Testis (tissue), 3 donors: ENCODE data around the gene NABP1. TPM values are rescaled to one million over a fixed set of nuclear protein-coding genes. Genes with fewer than 3 reads are reported as not detected.

Experiments used
- DNase-seq: peaks from one replicate; pipeline ENCODE4 v3.0.0-alpha.2; 2019
- H3K27ac ChIP-seq, 2 donors: fragments of 200-600 bp; sonication (generic); one replicate each; pipeline ENCODE4 v1.5.1; 2019
- H3K27me3 ChIP-seq: fragments of 200-600 bp; sonication (generic); one replicate; pipeline ENCODE4 v1.5.1; 2019
- H3K36me3 ChIP-seq: fragments of 200-600 bp; sonication (generic); one replicate; pipeline ENCODE4 v1.5.1; 2017; ENCODE audit warnings: low read depth; ENCODE audit errors: missing control alignments
- H3K4me1 ChIP-seq: fragments of 200-600 bp; sonication (generic); one replicate; pipeline ENCODE4 v1.5.1; 2019
- H3K4me3 ChIP-seq, 2 donors: fragments of 200-600 bp; sonication (generic); one replicate each; pipeline ENCODE4 v1.5.1; 2017 to 2019
- H3K9me3 ChIP-seq: fragments of 200-600 bp; sonication (generic); one replicate; pipeline ENCODE4 v1.5.1; 2017
- CTCF ChIP-seq, 3 experiments: fragments of 450-650 bp in 2 of 3; fragments of 200-600 bp in 1 of 3; sonication (generic) in 1 of 3; IDR thresholded peaks; one replicate each; pipeline ENCODE4 v1.5.1; 2016 to 2019; ENCODE audit warnings: antibody characterized with exemption in 3 of 3, mild to moderate bottlenecking in 2 of 3, moderate library complexity in 1 of 3
- POLR2A ChIP-seq: fragments of 450-650 bp; IDR thresholded peaks from one replicate; pipeline ENCODE4 v1.6.1; 2017; ENCODE audit warnings: antibody characterized with exemption, mild to moderate bottlenecking, moderate library complexity
- WGBS, 2 donors: methylation state at CpG; one replicate each; pipeline ENCODE4 v1.1.5; 2018; 5-methylcytosine and 5-hydroxymethylcytosine counted together
- intact Hi-C: fragments of 100-400 bp; cut with DNase I; formaldehyde crosslinking; loops from one replicate; pipeline ENCODE4 v1.15.1; 2023; ENCODE audit warnings: low total_unique reads
- polyA plus RNA-seq: library from polyadenylated mRNA; stranded (reverse); fragments of 350-450 nt; fragmentation: Illumina TruSeq; extraction: RNeasy Lipid Tissue Mini Kit (QIAGEN cat#74804); gene quantifications from one replicate; pipeline ENCODE4 v1.2.3, GENCODE V29; 2014; ENCODE audit warnings: low read depth, low replicate concordance; ENCODE audit not compliant: insufficient read depth
- total RNA-seq, 2 donors: library from RNA; depleted of rRNA; stranded (reverse); fragments of >200 nt; gene quantifications; one replicate each; pipeline ENCODE4 v1.2.3, GENCODE V29; 2016

Gene NABP1
- total and polyA plus RNA-seq, 3 donors from 2014 or later = 40.6 to 67.1 (median 65.8) TPM

GRCh38 chr2:191666732-191667131 lies 11.2 kb upstream of the NABP1 start:
- no peaks in the 10 kb centered on the region for H3K4me1 ChIP-seq
- no peak for TF ChIP-seq CTCF (IDR thresholded peaks at IDR 0.05)
- TF ChIP-seq POLR2A = no peak
- H3K27me3 ChIP-seq = no peaks in the 10 kb centered on the region
- WGBS, 2 donors = 55 to 60% methylated on average over 3 of the region's 3 CpGs
- DNase-seq = no peak
- H3K4me3 ChIP-seq = no peak overlapping the region
- intact Hi-C loops = no loop called here
- H3K36me3 ChIP-seq = no peaks in the 10 kb centered on the region
- no peak overlapping the region for H3K27ac ChIP-seq
- H3K9me3 ChIP-seq = no peaks in the 10 kb centered on the region

GRCh38 chr2:191670076-191670475 lies 7.9 kb upstream of the NABP1 start:
- Histone ChIP-seq H3K27me3 (no peaks in the 10 kb centered on the region), H3K9me3 (no peaks in the 10 kb centered on the region), H3K4me1 (no peaks in the 10 kb centered on the region), H3K27ac (no peak overlapping the region), H3K36me3 (no peaks in the 10 kb centered on the region), H3K4me3 (no peak overlapping the region)
- DNase-seq = no peak
- TF ChIP-seq POLR2A (no peak), CTCF (IDR thresholded peaks at IDR 0.05) (no peak)
- intact Hi-C loops = no loop called here

GRCh38 chr2:191670787-191671186 lies 7.1 kb upstream of the NABP1 start:
- no peaks in the 10 kb centered on the region for H3K36me3 ChIP-seq
- no peak overlapping the region for H3K27ac ChIP-seq
- intact Hi-C loops = no loop called here
- no peaks in the 10 kb centered on the region for H3K27me3 ChIP-seq
- H3K4me3 ChIP-seq = no peak overlapping the region
- H3K4me1 ChIP-seq = no peaks in the 10 kb centered on the region
- H3K9me3 ChIP-seq = no peaks in the 10 kb centered on the region
- no peak for TF ChIP-seq POLR2A
- TF ChIP-seq CTCF (IDR thresholded peaks at IDR 0.05) = no peak
- no peak for DNase-seq

- H3K27me3 ChIP-seq = no peaks in the 10 kb centered on the region
- no peak overlapping the region for H3K4me3 ChIP-seq
- intact Hi-C loops = no loop called here
- H3K36me3 ChIP-seq = no peaks in the 10 kb centered on the region
- 55 to 65% methylated on average over 3 of the region's 3 CpGs for WGBS, 2 donors
- peaks cover 2% of the 10 kb centered on the region for H3K4me1 ChIP-seq
- peak overlapping the region in 1 of 2 donors; percentile 23 for H3K27ac ChIP-seq
- TF ChIP-seq CTCF (IDR thresholded peaks at IDR 0.05) (no peak), POLR2A (no peak)
- peak; percentile 40 for DNase-seq
- no peaks in the 10 kb centered on the region for H3K9me3 ChIP-seq
Measured at GRCh38 chr2:191675807-191676721, 1.9 kb upstream of the NABP1 start.
